Ishikawa (cell line): ENCODE results near the gene PEX12.

Experiments
- CEBPB ChIP-seq: IDR thresholded peaks from 2 replicates; pipeline ENCODE4 v1.6.1; 2012
- CREB1 ChIP-seq: IDR thresholded peaks from 2 replicates; pipeline ENCODE4 v1.6.1; 2012; ENCODE audit warnings: low read depth
- EGR1 ChIP-seq: IDR thresholded peaks from 2 replicates; pipeline ENCODE4 v1.6.1; 2012
- EP300 ChIP-seq: IDR thresholded peaks from 2 replicates; pipeline ENCODE4 v1.6.1; 2012; ENCODE audit warnings: borderline replicate concordance
- FOXM1 ChIP-seq: IDR thresholded peaks from 2 replicates; pipeline ENCODE4 v1.6.1; 2012; ENCODE audit warnings: low read depth, borderline replicate concordance
- MAX ChIP-seq: IDR thresholded peaks from 2 replicates; pipeline ENCODE4 v1.6.1; 2012
- NFIC ChIP-seq: IDR thresholded peaks from 2 replicates; pipeline ENCODE4 v1.6.1; 2012
- RAD21 ChIP-seq: IDR thresholded peaks from 2 replicates; pipeline ENCODE4 v1.6.1; 2012; ENCODE audit warnings: low read depth
- REST ChIP-seq: IDR thresholded peaks from 2 replicates; pipeline ENCODE4 v1.6.1; 2012; ENCODE audit warnings: low read depth, mild to moderate bottlenecking
- TAF1 ChIP-seq: IDR thresholded peaks from 2 replicates; pipeline ENCODE4 v1.6.1; 2012; ENCODE audit warnings: low read depth, mild to moderate bottlenecking
- TCF12 ChIP-seq: IDR thresholded peaks from 2 replicates; pipeline ENCODE4 v1.6.1; 2012; ENCODE audit warnings: low read depth
- TEAD4 ChIP-seq: IDR thresholded peaks from 2 replicates; pipeline ENCODE4 v1.6.1; 2012
- USF1 ChIP-seq: IDR thresholded peaks from 2 replicates; pipeline ENCODE4 v1.6.1; 2012
- YY1 ChIP-seq: IDR thresholded peaks from 2 replicates; pipeline ENCODE4 v1.6.1; 2012; ENCODE audit warnings: low read depth
- ZBTB7A ChIP-seq: IDR thresholded peaks from 2 replicates; pipeline ENCODE4 v1.6.1; 2012; ENCODE audit warnings: low read depth

The PEX12 gene

GRCh38 chr17:35587074-35587961 is 8.9 kb upstream of the PEX12 start, which contains the start of gene AP2B1:
Gene AP2B1 (plus strand): TSS chr17:35587322. CDS start chr17:35594031, 6,709 bp downstream.
- TF ChIP-seq RAD21 (no peak), CEBPB (no peak; the same call in 1 of the 2 replicates), EP300 (no peak), REST (no peak), CREB1 (peak; percentile 100), TAF1 (peak; percentile 76), EGR1 (peak; percentile 75), MAX (peak; percentile 77), TEAD4 (0 out of 2 replicates have a peak, but pooled peaks have one; percentile 23), NFIC (no peak), USF1 (peak; percentile 65), TCF12 (peak; percentile 43; the same call in 1 of the 2 replicates), ZBTB7A (no peak), FOXM1 (no peak), YY1 (peak; percentile 99)

- no peak for TF ChIP-seq CREB1
- TF ChIP-seq TCF12: no peak
- TF ChIP-seq YY1: no peak
- no peak for TF ChIP-seq NFIC
- no peak for TF ChIP-seq TAF1
- TF ChIP-seq REST: no peak
- no peak for TF ChIP-seq FOXM1
- no peak for TF ChIP-seq CEBPB
- no peak for TF ChIP-seq USF1
- no peak for TF ChIP-seq ZBTB7A
- no peak for TF ChIP-seq MAX
- no peak for TF ChIP-seq EP300
- no peak for TF ChIP-seq EGR1
These were observed 8.2 kb upstream of the PEX12 start for GRCh38 chr17:35586569-35587073.

- TF ChIP-seq FOXM1: no peak
- TF ChIP-seq NFIC: no peak
- TF ChIP-seq CEBPB: no peak
- no peak for TF ChIP-seq TAF1
- TF ChIP-seq RAD21: no peak
These were observed 5.7 kb upstream of the PEX12 start for GRCh38 chr17:35584061-35584460.

- no peak for TF ChIP-seq YY1
- TF ChIP-seq CREB1: no peak
- no peak for TF ChIP-seq RAD21
- TF ChIP-seq MAX: no peak
- no peak for TF ChIP-seq REST
- TF ChIP-seq CEBPB: no peak
- no peak for TF ChIP-seq TCF12
- no peak for TF ChIP-seq NFIC
- no peak for TF ChIP-seq TEAD4
These were observed 610 bp upstream of the PEX12 start for GRCh38 chr17:35578929-35579432.
